GM12878 (cell line): Measurements from ENCODE around the gene MAOA. TPM values are rescaled to one million over a fixed set of nuclear protein-coding genes. Genes with fewer than 3 reads are reported as not detected.

Experiments used
- ATAC-seq: fragments of 200-7000 bp; cut with Tn5 transposase; 3 replicates; pipeline ENCODE4 v1.9.1; 2020; ENCODE audit warnings: mild to moderate bottlenecking, moderate library complexity
- BruUV-seq: library from RNA; stranded (reverse); fragments of 400-500 nt; replicated peaks from 2 replicates; lab custom pipeline; 2021; lab: Mats Ljungman, UMichigan
- CTCF ChIA-PET: fragments of 300-600 bp; sonication (Branson Sonifier 250); formaldehyde crosslinking; extraction: SDS; loops from one replicate; lab custom pipeline; 2021; ENCODE audit warnings: inconsistent platforms; lab: Yijun Ruan, JAX
- POLR2A ChIA-PET: fragments of 350-600 bp; formaldehyde crosslinking; extraction: SDS; loops from one replicate; lab custom pipeline; 2021; ENCODE audit warnings: inconsistent platforms; lab: Charles Lee
- RAD21 ChIA-PET: fragments of 300-600 bp; sonication (Branson Sonifier 250); formaldehyde crosslinking; loops from one replicate; lab custom pipeline; 2023; ENCODE audit warnings: antibody characterized with exemption; ENCODE audit not compliant: unreplicated experiment; lab: Charles Lee
- SMC1A ChIA-PET: fragments of 300-600 bp; sonication (Branson Sonifier 250); formaldehyde crosslinking; loops from one replicate; lab custom pipeline; 2023; ENCODE audit not compliant: unreplicated experiment, uncharacterized antibody; lab: Charles Lee
- DNase-seq: peaks from one replicate; pipeline ENCODE4 v3.0.0-alpha.2; 2011; ENCODE audit warnings: low read depth, low spot score
- FAIRE-seq: peaks from 3 replicates; lab custom pipeline; 2011; peaks lifted over from hg19 to GRCh38; lab: Jason Lieb, UNC
- H2AFZ ChIP-seq: 2 replicates; pipeline ENCODE4 v1.6.0; 2011; ENCODE audit warnings: low read depth, low read length, control low read depth; ENCODE audit not compliant: control insufficient read depth
- H3K27ac ChIP-seq: 2 replicates; pipeline ENCODE4 v1.5.1; 2011; ENCODE audit warnings: control low read depth; ENCODE audit not compliant: control insufficient read depth, insufficient read depth
- H3K27me3 ChIP-seq, 2 experiments: replicated peaks in 1 of 2; 2 replicates each; pipeline versions ENCODE4 v1.6.0 to v1.6.1; 2011; ENCODE audit warnings: low read length in 1 of 2; ENCODE audit not compliant: control insufficient read depth in 2 of 2, insufficient read depth in 2 of 2
- H3K36me3 ChIP-seq, 2 experiments: 2 replicates each; pipeline ENCODE4 v1.5.1; 2011; ENCODE audit warnings: low read length in 1 of 2; ENCODE audit not compliant: control insufficient read depth in 2 of 2, insufficient read depth in 2 of 2
- H3K4me1 ChIP-seq: 2 replicates; pipeline ENCODE4 v1.6.1; 2011; ENCODE audit warnings: mild to moderate bottlenecking, low read length, moderate library complexity, mixed read lengths; ENCODE audit not compliant: control insufficient read depth, insufficient read depth
- H3K4me2 ChIP-seq: 2 replicates; pipeline ENCODE4 v1.6.0; 2011; ENCODE audit warnings: control low read depth; ENCODE audit not compliant: control insufficient read depth, insufficient read depth
- H3K4me3 ChIP-seq: fragments of 200-600 bp; sonication (generic); 2 replicates; pipeline ENCODE4 v1.5.1; 2016
- H3K79me2 ChIP-seq: 2 replicates; pipeline ENCODE4 v1.6.0; 2011; ENCODE audit warnings: low read length; ENCODE audit not compliant: control insufficient read depth, insufficient read depth
- H3K9ac ChIP-seq: 2 replicates; pipeline ENCODE4 v1.8.0; 2011; ENCODE audit warnings: low read length, control low read depth, mixed read lengths; ENCODE audit not compliant: control insufficient read depth, insufficient read depth
- H3K9me3 ChIP-seq: replicated peaks from 3 replicates; pipeline ENCODE4 v1.5.1; 2011; ENCODE audit warnings: mild to moderate bottlenecking, low read length; ENCODE audit not compliant: control insufficient read depth, insufficient read depth
- H4K20me1 ChIP-seq: 2 replicates; pipeline ENCODE4 v1.6.0; 2011; ENCODE audit not compliant: control insufficient read depth, insufficient read depth
- BACH1 ChIP-seq: fragments of 450-650 bp; IDR thresholded peaks from 2 replicates; pipeline ENCODE4 v1.6.1; 2017; ENCODE audit warnings: mild to moderate bottlenecking, borderline replicate concordance
- TCF12 ChIP-seq: IDR thresholded peaks from 2 replicates; pipeline ENCODE4 v1.6.1; 2011; ENCODE audit warnings: low read depth, mild to moderate bottlenecking, low read length
- WGBS: methylation state at CpG from one replicate; pipeline ENCODE4 v1.1.6; 2016; ENCODE audit warnings: low lambda C conversion rate; ENCODE audit not compliant: insufficient replicate concordance, insufficient coverage; ENCODE audit errors: missing lambda C conversion rate; 5-methylcytosine and 5-hydroxymethylcytosine counted together
- in situ Hi-C: fragments of 300-500 bp; cut with MboI; formaldehyde crosslinking; loops from 9 replicates; pipeline ENCODE4 v1.14.3; 2018; ENCODE audit warnings: mixed read lengths
- intact Hi-C: fragments of 100-400 bp; cut with micrococcal nuclease; formaldehyde crosslinking; loops from one replicate; pipeline ENCODE4 v1.14.2; 2022; ENCODE audit not compliant: unreplicated experiment
- polyA plus RNA-seq, 11 experiments: library from polyadenylated mRNA; depleted of rRNA in 4 of 11; unstranded in 6 of 11; stranded (reverse) in 5 of 11; fragments of >200 nt; fragmentation: Nextera tagmentation in 4 of 11; fragmentation: Illumina TruSeq in 1 of 11; extraction: Ambion mirVana in 4 of 11; extraction: Trizol in 1 of 11; gene quantifications; 1 replicate in 1 of 11; 2 replicates in 10 of 11; pipeline versions ENCODE4 v1.2.1 to v1.2.3, GENCODE V29; 2011 to 2016; ENCODE audit warnings: inconsistent platforms in 2 of 11, missing spikeins in 2 of 11, low read depth in 1 of 11
- total RNA-seq, 4 experiments: library from RNA; depleted of rRNA in 3 of 4; stranded (reverse); fragments of >200 nt in 3 of 4; fragmentation: Illumina TruSeq in 1 of 4; extraction: Trizol in 1 of 4; gene quantifications; 2 replicates each; pipeline versions ENCODE4 v1.2.1 to v1.2.3, GENCODE V29; 2013 to 2021
- TF ChIP-seq, protein P1 (sequence below): IDR thresholded peaks from 2 replicates; pipeline ENCODE4 v1.6.1; 2012; ENCODE audit warnings: low read depth, low read length, improper control_type of control experiment
- TF ChIP-seq, protein P2 (sequence below): fragments of 450-650 bp; formaldehyde crosslinking; IDR thresholded peaks from 2 replicates; pipeline ENCODE4 v1.4.0; 2022; ENCODE audit warnings: mild to moderate bottlenecking, moderate library complexity

The MAOA gene
- total and polyA plus RNA-seq, 10 of the 15 experiments (the other 5 are each of a cell fraction or from before 2014, with no cell fraction given), result 0.02 to 0.51 (median 0.08) TPM; not detected in 7

DNA sequence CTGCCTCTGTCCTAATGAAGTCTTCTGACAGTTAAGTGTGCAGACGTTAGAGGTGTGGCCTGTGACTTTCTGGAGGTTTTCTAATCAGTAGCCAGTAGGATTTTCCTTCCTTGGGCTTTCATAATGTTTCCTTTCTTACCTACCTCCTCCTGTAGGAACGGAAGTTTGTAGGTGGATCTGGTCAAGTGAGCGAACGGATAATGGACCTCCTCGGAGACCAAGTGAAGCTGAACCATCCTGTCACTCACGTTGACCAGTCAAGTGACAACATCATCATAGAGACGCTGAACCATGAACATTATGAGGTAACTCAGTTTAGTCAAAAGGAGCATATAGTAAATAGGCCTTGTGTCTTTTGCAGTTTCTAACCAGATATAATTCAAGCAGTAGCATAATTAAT, 75.0 kb downstream of the MAOA start (continued):
- TF ChIP-seq, protein P1, sequence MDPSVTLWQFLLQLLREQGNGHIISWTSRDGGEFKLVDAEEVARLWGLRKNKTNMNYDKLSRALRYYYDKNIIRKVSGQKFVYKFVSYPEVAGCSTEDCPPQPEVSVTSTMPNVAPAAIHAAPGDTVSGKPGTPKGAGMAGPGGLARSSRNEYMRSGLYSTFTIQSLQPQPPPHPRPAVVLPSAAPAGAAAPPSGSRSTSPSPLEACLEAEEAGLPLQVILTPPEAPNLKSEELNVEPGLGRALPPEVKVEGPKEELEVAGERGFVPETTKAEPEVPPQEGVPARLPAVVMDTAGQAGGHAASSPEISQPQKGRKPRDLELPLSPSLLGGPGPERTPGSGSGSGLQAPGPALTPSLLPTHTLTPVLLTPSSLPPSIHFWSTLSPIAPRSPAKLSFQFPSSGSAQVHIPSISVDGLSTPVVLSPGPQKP, result no peak
- no peak for TF ChIP-seq BACH1
- TF ChIP-seq, protein P2, sequence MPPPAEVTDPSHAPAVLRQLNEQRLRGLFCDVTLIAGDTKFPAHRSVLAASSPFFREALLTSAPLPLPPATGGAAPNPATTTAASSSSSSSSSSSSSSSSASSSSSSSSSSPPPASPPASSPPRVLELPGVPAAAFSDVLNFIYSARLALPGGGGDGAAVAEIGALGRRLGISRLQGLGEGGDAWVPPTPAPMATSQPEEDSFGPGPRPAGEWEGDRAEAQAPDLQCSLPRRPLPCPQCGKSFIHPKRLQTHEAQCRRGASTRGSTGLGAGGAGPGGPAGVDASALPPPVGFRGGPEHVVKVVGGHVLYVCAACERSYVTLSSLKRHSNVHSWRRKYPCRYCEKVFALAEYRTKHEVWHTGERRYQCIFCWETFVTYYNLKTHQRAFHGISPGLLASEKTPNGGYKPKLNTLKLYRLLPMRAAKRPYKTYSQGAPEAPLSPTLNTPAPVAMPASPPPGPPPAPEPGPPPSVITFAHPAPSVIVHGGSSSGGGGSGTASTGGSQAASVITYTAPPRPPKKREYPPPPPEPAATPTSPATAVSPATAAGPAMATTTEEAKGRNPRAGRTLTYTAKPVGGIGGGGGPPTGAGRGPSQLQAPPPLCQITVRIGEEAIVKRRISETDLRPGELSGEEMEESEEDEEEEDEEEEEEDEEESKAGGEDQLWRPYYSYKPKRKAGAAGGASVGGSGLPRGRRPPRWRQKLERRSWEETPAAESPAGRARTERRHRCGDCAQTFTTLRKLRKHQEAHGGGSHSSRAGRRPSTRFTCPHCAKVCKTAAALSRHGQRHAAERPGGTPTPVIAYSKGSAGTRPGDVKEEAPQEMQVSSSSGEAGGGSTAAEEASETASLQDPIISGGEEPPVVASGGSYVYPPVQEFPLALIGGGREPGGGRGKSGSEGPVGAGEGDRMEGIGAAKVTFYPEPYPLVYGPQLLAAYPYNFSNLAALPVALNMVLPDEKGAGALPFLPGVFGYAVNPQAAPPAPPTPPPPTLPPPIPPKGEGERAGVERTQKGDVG (CRISPR knock-in tag), result no peak

DNA sequence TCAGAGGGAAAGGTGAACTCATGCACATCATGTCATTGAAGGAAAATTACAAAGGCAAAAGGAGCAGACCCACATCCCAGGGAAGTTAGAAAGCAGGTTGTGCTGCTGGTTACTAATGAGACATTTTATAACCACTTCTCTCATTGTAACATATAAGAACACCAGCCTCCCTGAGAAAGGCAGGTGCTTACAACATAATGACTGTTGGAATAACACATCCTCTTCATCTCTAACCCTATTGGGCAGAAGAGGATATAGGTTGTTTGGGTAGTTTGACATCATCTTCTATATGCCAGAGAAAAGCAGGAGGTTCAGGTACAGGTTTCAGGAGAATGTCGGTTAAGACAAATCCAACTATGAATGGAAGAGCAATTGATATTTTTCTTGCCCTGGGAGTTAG, 77.6 kb downstream of the MAOA start:
- Histone ChIP-seq H3K4me2 (no peak overlapping the region), H3K27ac (no peak overlapping the region), H3K4me3 (no peak overlapping the region), H3K9ac (no peak overlapping the region), H4K20me1 (no peaks in the 10 kb centered on the region), H3K36me3 (no peaks in the 10 kb centered on the region), H3K27me3 (no peaks in the 10 kb centered on the region), H3K79me2 (no peaks in the 10 kb centered on the region), H2AFZ (no peak overlapping the region), H3K9me3 (no peaks in the 10 kb centered on the region), H3K4me1 (no peaks in the 10 kb centered on the region)
- SMC1A ChIA-PET, result no interaction called here
- TF ChIP-seq TCF12, result no peak
- POLR2A ChIA-PET, result no interaction called here
- no peak for ATAC-seq
- CTCF ChIA-PET, result interaction anchor here (1.3 to 1.5 kb wide), 2 partner anchors 11 to 16 kb away, joined by 4 read pairs; no protein-coding TSS in a partner anchor
- no peak for FAIRE-seq
- BruUV-seq, result no TSS peak
- WGBS, result 35% methylated on average over 1 of the region's 1 CpG
- RAD21 ChIA-PET, result no interaction called here
- in situ Hi-C loops, result no loop called here
- intact Hi-C loops, result no loop called here
- DNase-seq, result no peak
